Suppressor macrophage treated with lipopolysaccharide for 1 hour (primary cell): Measurements from ENCODE around the gene ACTL7B.
A peak's percentile ranks its signal among the peaks of the same experiment; 100 is the strongest.
"Not testable (repeated sequence)": the region's sequence is repeated elsewhere in the genome, so short reads cannot be mapped to it uniquely, and the experiment has no call there.

Experiments
- DNase-seq, 3 donors: peaks; one replicate each; pipeline ENCODE4 v3.0.0-alpha.2; 2020 to 2022

ACTL7B gene

GRCh38 chr9:108855888-108856287 lies at the start of gene ACTL7B:
Gene ACTL7B (minus strand): TSS chr9:108855986. CDS start chr9:108855930, 56 bp downstream.
- DNase-seq, result no peak

- no peak for DNase-seq
Observed at GRCh38 chr9:108905494-108905893, 49.7 kb upstream of the ACTL7B start.

DNA sequence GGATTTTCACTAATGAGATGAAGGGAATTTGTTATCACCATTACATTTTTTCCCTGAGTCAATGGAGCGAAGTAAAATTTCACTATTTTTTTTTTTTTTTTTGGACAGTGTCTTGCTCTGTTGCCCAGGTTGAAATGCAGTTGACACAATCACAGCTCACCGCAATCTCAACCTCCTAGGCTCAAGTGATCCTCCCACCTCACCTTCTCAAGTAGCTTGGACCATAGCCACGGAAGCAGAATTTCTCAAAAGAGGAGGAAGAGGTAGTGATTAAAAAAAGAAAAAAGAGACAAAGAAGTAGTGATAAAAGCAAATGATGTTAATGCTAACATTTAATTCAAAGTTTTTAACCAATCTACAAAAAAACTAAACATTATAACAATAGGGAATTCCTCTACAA lies 48.4 kb upstream of the ACTL7B start:
- no peak for DNase-seq

DNA sequence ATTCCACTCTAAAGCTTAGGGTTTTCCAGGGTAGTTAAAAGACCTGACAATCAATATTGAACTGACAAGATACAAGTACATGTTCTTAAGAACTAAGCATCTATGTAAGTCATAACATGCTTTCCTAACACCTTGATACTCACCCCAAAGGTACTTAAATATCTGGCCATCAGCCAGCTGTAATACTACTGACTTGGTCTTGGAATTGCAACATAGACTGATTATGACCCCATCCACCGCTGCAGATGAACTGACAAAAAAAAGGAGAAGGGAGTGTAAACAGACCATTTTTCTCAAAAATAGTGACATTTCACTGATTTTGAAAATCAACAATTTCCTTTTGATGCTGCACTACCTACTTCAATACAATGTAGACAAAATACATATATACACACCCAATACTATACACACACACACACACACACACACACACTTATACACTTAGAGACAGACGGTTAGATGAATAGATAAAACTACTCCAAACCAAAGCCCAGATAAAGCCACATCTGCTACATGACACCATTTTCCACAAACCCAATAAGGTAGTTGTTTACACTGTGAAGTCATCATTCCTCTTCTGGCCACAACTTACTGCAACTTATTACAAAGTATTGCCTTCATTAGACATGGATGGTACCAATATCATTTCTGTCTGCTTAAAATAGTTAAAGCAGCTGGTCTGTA lies 47.8 kb upstream of the ACTL7B start:
- DNase-seq, result no peak

DNA sequence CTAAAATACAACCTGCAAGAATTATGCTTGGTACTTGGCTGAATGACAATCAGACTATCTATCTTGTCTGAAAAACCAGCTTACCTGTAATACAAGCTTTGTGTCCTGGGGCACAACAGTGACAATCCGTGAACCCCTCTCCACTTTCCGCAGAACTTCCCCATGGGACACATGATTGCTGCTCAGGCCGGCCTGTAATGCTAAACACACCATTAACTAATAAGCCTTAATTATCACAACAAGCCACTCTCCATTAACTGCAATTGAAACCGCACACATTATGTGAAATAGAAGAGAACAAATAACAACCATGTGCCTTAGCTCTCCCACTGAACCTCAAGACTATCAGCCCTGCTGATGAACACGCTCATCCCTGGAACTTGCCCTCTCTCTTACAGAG lies 44.4 kb upstream of the ACTL7B start:
- DNase-seq, result no peak

- DNase-seq, result not testable (repeated sequence)
Observed at GRCh38 chr9:108899023-108899695, 43.4 kb upstream of the ACTL7B start.

DNA sequence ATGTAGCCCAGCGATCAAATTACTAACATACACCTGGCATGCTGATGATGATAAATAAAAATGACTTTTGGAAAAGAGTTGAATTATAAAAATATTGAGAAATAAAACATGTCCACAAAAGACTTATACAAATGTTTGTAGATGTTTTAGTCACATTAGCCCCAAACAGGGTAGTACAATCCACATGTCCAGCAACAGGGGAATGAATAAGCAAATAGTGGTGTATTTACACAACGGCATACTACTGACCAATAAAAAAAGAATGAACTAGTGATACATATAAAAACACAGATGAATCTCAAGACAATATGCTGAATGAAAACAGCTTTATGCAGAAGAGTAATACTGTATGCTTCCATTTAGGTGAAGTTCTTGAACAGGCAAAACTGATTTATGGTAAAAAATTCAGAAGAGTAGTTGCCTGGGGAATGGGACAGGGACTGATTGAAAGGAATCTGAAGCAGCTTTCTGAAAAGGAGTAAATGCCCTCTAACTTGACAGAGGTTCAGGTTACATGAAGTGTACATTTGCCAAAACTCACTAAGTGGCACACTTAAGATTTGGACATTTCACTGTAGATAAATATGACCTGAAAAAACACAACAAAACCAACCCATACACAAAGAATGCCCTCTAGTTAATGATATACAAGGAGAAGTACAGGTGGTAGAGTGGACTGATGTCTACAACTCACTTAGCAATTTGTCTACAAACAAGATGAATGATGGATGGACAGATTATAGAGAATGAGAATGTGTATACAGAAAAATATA lies 41.7 kb upstream of the ACTL7B start:
- DNase-seq, result no peak

DNA sequence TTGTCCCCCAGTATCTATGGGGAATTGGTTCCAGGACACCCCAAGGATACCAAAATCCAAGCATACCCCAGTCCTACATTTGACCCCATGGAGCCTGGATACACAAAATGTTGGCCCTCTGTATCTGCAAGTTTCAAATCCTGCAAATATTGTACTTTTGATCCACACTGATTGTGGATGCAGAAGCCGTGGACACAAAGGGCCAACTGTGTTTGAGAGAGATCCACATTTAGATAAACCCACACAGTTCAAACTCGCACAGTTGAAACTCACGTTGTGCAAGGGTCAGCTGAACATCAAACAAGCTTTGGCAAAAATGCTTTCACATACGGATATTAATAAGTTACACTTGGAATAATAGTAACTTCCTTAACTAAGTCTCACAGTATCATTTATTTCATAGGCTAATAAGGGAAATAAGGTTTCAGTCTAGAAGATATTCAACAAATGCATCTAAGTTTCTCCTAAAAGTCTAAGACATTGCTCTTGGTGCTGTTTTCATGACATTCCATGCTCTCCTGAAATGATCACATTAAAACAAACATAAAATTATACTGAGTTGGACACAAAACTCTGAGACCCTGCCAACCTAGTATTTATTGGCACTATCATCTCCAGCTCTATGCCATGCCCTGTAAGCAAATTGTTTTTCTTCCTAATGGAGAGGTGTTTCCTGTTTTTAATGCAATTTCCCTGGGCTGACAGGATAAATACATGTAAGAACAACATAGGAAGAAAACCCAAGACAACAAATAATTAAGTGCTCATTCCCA lies 38.6 kb upstream of the ACTL7B start:
- DNase-seq, result no peak

GRCh38 chr9:108889649-108890067 lies 33.9 kb upstream of the ACTL7B start:
- no peak for DNase-seq

- not testable (repeated sequence) for DNase-seq
Observed at GRCh38 chr9:108886594-108887271, 30.9 kb upstream of the ACTL7B start.

DNA sequence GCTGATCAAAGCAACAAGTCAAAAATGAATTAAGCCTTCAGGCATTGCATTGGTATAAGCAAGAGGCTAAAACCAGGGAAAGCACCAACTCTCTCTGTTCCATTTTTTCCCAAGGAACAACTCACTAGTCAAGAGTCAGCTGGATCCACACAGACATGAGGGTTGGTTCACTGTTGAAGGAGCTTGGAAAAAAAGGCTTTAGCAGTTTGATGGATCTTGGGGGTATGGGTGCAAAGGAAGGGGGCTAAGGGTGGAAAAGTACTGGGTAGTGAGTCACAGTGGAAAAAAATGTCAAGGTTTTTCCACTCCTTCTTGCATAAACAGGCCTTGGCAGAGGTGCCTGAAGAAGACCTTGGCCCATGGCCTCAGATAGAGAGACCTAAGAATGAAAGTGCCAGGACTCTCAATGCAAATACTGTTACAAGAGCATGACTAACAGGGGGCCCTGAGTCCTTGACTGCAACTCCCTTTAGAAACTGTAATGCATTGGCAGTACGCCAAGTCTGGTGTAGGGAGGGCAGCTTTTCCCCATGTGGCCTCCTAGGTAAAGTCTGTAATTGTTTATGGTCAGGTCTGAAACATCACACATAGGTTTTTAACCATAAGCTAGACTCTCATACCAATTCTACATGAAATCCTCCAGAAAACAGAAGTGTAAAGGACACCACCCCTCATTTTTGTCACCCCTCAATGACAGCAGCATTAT lies 30.0 kb upstream of the ACTL7B start:
- peak in 1 of 3 donors; percentile 5 for DNase-seq

- no peak for DNase-seq
Observed at GRCh38 chr9:108884701-108885100, 28.9 kb upstream of the ACTL7B start.

GRCh38 chr9:108883085-108883484 lies 27.3 kb upstream of the ACTL7B start:
- DNase-seq, result no peak

- DNase-seq, result no peak
Observed at GRCh38 chr9:108882052-108882888, 26.5 kb upstream of the ACTL7B start.

DNA sequence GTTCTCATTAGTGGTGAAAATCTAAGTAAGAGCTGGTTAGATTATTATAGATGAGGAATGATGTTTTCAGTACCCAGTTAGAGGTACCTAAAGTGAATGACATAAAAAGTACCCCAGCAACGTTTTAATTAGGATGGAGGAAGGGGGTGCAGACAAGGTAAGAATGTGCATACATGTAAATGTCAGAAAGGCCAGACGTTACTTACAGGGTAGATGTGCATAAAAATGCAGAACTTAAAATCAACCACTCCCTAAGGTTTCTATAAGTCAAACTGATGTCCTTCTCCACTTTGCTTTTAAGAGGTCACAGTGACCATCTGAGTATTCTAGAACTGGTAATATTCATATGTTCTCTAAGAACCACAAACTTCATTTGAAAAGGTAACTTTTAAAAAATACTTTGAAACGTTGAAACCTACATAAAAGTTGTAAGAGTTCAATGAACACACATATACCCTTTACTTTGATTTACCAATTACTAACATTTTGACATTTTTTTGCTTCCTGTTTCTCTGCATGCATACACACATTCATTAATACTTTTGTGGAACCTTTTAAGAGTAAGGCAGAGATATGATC lies 25.0 kb upstream of the ACTL7B start:
- DNase-seq, result no peak

- DNase-seq, result no peak
Observed at GRCh38 chr9:108877524-108877923, 21.7 kb upstream of the ACTL7B start.

GRCh38 chr9:108876425-108876824 lies 20.6 kb upstream of the ACTL7B start:
- DNase-seq, result no peak

DNA sequence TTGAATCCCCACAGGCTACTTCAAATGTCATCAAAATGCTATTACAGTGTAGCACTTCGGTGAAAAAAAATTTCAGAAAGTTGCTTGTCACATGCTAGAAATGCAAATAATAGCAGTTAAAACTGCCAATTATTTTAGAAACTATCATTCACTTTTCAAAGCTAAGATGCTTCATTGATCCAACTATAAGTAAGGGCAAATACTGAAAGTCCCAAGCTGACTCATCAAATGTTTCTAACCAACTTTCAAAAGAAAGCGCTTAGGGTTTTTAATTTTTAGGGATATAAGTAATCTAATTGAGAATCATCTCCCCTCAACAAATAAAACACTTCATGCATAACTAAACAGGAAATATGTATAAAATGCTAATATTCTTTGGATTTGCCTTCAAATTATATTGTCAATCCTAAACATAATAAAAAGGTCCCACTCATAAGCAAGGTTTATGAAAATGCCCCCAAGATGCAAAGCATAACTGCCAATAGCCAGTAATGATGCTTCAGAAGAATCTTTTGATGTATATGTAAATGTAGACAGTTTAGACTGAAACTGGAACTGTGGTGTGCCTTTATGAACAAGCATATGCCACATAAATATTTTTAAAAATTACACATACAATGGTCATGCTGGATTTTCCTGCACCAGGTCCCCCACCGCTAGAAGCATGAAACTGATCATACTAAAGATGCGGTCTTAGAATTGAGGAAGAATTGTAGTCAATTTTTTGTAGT lies 18.4 kb upstream of the ACTL7B start:
- no peak for DNase-seq

DNA sequence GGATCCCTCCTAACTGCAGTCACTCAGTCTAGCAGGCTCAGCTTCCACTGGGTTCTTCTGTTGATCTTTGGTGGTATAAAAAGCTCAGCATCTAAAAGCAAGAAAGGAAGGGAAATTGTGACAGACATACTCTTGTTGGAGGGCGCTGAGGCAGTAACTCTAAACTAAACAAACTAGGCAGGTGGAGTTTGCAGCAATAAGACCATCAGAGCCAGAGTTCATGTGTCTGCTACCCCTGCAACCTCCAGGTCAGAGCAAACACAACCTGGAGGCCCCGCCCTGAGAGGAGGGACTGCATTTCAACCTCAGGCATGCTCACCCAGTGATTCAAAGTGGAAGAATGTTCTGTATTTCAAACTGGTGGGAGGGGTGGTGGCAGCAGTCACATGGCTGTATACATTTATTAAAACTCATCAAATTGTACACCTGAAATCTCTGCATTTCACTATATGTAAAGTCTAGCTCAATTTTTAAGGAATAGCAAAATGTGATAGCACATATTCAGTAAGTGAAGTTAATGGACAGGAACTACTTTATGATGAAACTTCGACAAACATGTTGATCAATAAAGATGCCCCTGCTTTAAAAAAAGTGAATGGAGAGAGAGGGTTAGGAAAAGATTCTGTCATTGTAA lies 13.4 kb upstream of the ACTL7B start:
- no peak for DNase-seq
